Inferior parietal cortex (tissue), 1 donor: ENCODE results near the gene HOXB1.
"Not testable (repeated sequence)": the region's sequence is repeated elsewhere in the genome, so short reads cannot be mapped to it uniquely, and the experiment has no call there.

ENCODE experiments used
- DNase-seq: peaks from one replicate; pipeline ENCODE4 v3.0.0-alpha.2; 2016; ENCODE audit errors: extremely low spot score

The HOXB1 gene

DNA sequence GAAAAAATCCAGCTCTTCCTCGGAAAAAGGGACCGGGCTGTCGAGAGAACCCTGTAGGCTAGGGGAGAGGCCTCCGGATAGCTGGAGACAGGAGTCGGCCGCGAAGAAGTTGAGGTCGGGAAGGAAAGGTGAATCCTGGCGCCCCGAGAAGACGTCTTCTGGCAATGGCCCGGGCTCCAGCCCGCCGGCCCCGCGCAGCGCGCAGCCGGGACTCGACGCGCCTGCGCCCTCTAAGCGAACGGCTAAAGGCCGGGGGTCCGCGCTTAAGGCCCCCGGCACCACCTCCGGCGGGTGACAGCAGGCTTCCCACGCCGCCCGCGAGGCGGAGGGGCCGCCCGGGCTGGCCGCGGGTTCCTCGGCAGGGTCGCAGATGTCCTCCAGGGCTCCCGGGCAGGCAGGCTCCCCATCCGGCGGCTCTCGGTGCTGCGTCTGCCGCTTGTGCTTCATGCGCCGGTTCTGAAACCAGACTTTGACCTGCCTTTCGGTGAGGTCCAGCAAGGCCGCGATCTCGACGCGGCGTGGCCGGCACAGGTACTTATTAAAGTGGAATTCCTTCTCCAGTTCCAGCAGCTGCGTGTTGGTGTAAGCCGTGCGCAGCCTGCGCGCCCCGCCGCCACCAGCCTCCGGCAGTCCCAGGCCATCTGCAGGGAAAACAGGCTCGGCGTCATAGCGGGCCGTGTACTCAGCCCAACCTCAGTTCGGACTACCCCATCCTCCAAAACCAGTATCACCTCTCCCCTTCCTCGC lies 12.5 kb upstream of the HOXB1 start:
- DNase-seq = no peak

DNA sequence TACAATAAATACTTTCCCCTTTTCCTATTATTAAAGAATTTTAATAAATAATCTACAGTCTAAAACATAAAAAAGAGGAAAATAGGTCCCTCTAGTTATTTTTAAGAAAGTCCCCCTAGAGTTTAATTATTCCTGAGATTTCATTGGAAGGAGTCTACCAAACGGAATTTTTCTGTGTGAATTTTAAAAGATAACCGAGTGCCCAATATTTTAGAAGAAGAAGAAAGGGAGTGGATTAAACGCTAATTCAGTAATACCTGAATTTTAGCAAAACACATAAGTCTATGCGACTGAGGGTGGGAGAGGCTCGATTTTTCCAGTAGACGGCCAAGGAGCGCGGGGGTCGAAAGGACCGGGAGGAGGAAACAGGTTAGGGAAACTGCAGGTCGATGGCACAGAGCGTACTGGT lies 11.9 kb upstream of the HOXB1 start:
- no peak for DNase-seq

DNA sequence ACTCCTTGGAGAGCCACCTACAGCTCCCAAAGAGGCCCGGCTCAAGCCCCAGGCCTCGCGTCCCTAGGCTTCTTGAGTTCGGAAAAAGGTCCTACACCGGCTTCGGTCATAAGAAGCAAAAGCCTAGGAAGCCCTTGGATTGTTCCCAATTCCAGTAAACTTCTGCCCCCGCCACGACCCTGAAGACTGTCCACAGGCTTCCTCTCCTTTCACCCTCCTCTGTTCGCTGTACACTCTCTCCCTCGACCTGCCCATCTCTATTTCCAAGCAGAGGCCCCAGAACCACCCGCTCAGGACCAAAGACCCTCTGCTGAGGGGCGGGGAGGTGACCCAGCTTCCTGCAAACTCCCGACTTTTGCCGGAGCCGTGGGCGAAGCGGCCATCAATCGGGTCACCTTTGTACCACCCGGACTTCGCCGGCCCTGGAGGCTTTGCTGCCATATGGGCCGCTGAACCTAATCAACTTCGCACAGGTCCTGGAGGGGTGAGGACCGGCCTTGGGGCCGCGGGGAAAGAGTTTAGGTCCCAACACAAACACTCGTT lies 11.4 kb upstream of the HOXB1 start:
- no peak for DNase-seq

DNA sequence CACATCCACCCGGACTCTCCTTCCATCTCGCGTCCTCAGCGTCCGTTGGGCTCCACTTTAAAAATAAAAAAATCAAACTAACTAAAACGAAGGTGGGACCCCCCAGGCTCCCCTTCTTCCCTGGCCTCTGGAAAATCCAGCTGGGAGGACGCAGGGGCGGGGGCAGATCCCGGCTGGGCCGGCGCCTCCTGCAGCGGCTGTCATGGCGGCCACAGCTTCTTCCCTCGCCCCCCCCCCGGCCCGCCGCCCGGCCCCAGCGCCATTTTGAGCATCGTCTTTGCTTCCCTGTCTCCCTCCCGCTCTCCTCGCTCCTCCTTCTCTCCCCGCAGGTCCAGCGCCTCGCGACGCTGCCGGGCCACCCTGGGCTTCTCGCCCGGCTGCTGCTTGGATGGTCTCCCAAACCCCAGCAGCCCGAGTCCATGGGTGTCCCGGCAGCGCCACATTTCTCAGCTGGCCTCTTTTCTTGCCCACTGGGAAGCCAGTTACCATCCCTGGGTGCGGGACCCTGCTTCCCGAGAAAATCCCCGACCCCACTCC lies 10.8 kb upstream of the HOXB1 start:
- no peak for DNase-seq

DNA sequence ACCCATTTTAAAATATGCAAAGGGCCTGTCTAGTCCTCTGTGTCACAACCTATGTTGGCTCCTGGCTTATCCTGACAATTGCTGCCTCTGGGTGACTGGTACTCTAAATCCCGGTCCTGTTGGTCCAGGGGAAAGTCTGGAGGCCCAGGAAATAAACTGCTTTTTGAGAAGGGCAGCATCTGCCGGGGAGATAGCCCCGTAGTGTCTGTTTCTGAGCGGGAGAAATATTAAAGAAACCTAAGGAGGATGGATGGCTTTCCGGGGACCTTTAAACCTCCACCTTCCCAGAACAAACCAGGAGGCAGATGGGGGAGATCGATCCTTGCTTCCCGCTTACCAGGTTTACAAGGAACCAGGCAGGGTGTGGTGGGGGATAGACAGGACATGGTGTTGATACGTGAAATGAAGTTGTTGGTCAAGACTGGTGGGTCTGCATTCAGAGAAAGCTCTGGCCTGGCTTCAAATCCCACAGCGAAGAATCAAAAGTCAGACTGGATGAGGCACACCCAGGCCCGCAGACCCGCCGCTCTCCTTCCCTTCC lies 10.3 kb upstream of the HOXB1 start:
- no peak for DNase-seq

DNA sequence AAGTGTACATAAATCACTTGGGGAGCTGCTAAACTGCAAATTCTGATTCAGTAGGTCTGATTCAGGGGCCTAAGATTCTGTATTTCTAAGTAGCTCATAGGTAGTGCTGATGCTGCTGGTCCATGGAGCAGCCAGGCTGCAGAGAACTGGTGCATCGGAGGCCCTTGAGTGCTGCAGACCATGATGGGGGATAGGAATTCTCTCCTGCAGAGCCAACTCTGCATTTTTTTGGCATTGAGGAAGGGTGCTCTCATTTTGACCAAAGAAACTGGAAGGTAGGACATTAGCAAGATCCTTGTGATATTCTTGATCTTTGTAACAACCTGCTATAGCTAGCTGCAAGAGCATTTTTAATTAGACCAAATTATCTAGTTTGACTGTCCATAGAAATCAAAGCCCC lies 9.4 kb upstream of the HOXB1 start:
- DNase-seq = no peak

DNA sequence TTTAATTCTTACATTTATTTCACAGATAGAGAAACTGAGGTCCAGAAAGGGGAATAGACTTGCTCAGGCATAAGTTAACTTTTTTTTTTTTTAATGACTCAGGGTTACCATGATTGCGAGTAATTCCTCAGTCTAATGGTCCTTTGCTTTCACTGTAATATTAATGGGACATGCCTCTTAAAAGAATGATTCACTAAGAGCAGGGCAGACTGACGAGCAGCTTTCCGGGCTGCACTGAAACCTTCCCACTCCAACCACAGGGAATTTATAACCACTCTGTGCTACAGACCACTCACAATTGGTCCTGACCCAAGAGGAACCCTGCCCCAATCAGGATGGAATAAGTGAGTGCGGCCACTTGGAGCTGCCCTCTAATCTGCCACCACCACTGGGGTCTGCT lies 8.4 kb upstream of the HOXB1 start:
- DNase-seq = no peak

DNA sequence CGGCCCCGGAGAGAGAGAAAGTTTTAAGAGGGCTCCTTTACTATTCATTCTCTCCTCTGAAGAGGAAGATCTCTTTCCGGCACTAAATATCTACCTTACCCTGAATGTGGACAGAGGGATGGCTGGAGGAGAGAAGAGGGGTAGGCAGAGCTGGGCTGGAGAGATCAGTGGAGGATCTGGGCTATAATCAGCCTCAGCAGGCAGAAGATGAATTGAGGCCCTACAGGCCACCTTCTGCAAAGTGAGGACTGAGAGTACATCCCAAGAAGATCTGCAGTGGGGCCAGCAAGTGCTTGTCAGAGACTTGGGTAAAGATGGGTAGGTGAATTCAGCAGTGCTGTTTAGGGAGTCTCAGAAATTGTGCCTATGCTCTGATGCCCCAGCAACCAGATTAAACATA lies 6.5 kb upstream of the HOXB1 start:
- DNase-seq = no peak

DNA sequence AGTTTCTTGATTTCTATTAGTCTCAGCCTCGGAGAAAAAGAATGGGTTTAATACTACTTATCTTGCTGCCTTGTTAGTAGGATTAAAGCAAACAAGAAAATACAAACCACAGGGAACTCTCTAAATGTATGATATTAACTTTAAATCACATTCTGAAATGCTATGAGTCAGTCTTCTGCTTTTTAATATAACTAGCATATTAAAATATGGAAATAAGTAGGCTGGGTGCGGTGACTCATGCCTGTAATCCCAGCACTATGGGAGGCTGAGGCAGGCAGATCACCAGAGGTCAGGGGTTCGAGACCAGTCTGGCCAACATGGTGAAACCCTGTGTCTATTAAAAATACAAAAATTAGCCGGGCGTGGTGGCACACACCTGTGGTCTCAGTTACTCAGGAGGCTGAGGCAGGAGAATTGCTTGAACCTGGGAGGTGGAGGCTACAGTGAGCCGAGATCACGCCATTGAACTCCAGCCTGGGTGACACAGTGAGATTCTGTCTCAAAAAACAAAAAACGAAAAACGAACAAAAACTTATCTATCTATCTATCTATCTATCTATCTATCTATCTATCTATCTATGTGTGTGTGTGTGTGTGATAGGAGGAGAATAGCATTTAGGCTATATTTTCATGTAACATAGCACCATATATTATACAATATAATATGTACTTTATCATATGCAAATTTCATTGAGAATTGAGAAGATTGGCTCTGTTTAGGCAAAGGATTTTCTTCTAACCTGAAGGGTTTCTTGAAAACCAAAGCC lies 5.2 kb upstream of the HOXB1 start:
- DNase-seq = not testable (repeated sequence)

DNA sequence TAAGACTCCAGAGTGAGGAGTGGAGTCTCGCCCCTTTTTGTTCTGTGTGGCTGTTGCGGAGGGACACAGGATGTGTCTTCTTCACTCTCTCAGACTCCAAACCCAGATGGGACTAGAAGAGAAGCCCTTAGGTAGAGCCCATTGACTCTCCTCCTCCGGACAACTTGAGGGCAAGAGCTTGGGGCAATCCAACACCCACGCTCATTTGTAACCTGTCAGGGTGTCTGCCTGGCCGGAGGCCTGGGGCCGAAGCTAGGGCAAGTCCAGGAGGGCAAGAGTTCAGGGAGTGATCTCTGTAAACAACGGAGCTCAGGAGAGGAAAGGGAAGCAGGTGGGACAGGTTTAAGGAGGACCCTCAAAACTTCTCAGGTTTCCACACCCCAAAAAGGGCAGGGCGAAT lies 1.4 kb upstream of the HOXB1 start:
- no peak for DNase-seq

DNA sequence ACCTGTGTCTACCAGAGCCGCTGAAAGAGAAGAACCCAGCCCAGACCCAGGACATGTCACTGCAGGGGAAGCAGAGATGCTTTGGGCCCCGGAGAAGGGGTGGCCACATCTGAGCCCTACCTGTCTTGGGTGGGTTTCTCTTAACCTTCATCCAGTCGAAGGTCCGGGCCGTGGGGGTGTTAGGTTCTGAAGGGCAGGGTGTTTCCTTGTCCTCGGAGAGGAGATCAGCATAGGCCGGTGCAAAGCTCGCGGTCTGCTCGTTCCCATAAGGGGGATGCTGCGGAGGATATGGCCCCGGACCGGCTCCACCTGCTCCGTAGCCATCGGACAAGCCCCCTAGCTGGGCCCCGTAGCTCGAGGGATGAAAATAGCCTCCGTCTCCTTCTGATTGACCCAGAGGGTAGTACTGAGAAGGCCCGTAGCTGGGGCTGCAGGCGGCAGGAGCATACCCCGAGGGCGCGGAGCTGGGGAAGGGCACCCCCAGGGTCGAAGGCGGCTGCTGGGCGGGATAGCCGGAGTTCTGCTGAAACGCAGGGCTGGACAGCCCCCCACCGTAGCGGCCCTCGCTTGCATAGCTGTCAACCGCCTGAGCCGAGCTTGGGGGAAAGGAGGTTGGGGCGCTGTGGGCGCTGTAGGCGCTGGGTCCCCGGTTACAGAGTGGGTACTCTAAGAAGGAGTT lies 464 bp downstream of the HOXB1 start:
- no peak for DNase-seq

DNA sequence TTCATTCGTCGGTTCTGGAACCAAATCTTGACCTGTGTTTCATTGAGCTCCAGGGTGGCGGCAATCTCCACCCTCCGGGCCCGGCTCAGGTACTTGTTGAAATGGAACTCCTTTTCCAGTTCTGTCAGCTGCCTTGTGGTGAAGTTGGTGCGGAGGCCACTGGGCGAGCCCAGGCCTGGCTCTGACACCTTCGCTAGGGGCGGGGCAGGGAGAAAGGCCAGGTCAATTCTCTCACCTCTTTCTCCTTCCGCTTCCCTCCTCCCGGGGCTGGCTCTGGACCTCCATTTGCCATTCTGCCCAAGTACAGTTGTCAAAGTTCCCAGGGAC lies 1.2 kb downstream of the HOXB1 start:
- DNase-seq = no peak

DNA sequence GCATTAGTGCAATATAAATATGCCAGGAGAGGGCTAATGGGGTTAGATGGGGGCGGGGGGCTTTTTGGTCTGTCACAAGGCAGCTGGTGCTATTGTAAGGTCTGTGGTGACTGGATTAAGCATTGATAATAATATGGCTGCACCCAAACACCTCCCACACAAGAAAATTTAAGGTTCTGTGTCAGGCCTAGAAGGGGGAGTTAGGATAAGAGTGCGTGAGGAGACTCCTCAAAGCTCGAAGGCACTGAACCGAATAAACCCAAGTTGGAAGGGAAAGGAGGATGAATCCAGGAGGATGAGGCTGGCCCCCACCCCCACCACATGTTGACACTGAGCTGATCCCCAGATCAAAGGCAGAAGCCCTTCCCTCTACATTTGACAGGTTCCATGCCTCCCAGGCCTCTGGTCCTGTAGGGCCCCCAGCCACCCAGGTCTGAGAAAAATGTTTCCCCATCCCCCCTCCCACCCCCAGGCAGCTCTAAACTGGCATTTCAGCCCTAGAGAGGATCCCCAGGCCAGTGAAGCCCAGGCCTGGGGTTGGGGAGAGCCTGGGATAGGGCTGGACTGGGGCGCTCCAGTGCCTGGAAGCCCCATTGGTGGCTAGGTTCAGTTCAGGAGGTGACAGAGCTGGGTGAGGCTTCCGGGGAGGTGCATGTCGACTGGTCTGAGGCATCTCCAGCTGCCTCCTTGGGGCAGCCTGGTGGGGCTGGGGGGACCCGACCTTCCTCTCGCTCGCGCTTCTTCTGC lies 1.7 kb downstream of the HOXB1 start:
- no peak for DNase-seq

DNA sequence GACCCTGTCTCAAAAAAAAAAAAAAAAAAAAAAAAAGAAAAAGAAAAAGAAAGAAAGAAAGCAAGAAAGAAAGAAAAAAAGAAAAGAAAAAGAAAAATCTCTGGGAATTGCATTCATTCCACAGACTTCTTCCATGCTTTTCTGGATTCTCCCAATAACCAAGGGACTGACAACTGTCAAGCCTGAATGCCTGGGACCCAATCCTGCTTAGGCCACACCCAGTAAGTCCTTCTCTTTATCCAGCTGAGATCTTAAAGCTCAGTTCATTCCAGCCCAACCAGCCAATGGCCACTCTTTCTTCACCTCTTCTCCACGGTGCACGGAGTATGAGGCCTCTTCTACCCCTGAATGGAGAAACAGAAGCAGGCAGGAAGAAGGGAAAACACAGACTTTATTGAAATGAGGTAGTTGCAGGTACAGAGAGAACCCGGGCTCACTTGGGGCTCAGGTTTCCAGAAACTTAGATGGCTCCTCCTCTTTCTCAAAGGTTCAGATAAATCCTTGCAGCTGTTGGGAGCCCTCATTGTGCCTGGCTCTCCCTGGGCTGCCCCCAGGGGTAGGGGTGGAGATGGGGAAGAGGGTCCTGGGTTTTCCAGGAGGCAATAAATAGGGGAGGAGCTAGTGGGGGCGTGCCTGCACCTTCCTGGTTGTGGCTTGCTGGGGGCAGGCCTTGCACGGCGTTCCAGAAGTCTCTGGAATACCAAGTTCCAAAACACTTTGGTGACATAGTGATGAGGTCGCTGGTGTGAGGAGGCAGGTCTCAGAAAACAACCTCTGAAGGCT lies 2.5 kb downstream of the HOXB1 start:
- DNase-seq = no peak

DNA sequence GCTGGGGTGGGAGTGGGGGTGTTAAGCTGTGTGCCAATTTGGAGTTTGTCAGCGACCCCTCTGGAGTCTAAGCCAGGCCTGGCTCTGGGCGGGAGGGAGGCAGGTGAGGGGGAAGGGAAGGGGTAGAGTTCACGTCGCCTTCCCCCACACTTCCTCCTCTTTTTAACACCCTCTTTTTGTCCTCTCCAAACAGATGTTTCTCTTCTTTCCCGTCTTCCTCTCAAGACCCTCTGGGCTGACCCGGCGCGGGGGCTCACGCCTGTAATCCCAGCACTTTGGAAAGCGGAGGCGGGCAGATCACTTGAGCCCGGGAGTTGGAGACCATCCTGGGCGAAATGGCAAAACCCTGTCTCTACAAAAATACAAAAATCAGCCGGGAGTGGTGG lies 3.3 kb downstream of the HOXB1 start:
- DNase-seq = no peak

DNA sequence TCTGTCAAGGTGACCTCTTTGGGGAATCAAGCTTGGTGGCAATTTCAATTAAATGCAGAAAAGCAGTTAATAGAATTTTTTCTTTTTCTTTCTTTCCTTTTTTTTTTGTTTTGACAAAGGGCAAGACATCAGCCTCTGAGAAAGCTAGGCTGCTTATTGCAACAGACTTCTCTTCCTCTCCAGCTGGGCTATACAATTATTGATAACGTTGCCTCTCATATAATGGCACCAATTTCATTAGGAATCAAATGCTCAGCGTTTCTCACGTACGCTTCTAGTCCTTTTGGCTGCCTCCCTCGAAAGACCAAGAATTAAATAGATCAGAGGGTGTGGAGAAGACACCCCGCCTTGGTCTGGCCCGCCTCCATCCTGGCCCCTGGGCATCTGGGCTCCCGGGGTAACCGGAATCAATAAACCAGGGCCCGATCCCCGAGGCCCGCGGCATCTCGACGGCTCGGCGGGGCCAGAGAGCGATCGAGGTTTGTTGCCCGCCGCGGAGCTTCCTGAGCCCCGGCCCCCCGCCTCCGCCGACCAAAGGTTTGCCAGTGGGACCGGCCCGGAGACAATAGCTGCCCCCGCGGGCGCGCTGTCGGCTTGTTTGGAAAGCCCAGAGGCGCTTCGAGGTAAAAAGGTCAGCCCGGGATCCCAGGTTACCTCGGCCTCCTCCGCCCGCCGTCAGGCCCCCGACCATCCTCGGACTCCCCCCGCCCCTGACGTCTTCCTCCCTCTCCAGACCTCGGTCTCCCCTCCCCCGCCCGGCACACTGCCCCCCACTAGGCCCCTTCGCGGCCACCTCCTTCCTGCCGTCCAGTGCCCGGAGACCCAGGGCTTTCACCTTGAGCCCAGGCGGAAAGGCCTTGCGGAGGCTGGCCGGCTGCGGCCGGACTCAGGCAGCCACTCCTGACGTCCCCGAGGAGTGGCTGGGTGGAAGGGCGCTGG lies 3.9 kb downstream of the HOXB1 start:
- no peak for DNase-seq

DNA sequence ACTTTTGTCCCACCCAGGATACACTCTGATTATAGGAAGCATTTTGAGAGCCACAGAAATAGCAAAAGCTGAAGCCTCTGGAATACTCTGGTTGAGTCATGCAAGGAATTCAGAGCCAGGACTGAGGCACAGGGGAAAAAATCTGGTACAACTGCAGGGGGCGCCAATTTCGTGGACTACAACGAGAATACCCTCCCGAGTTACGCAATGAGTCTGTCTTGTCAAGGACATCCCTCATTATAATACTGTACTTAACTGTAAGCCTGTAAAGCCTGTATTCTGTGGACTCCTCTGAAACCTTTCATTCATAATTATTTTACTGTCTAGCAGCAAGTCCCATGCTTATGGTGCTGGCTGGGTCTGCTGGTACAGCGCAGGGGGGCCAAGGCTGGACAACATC lies 7.8 kb downstream of the HOXB1 start:
- no peak for DNase-seq

DNA sequence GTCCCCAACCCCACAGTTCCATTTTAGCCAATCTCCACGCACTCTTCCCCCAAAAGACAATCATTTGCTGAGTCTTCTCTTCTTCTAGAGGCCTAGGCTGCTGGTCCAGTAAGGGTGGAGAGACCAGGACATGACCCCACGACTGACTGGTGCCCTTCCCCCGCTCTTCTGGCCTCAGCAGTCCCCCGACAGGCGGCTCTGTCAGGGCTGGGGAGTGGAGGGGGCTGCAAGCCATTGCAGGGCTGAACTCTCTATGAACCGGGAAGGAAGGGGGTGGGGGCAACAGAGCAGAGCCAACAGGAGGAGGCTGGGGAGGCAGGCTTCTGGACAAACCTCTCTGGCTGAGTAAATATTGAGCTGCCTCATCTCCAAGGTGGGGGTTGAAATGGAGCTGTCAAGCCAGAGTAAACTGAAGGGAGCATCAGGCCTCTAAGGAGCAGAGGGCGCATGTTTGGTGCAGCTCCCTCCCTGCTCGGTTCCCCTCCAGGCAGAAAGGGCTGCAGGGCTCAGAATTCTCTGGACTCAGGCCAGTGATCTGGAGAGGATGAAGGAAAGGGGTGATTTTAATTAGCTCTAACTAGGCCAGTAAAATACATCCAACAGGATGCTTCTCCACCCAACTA lies 8.7 kb downstream of the HOXB1 start:
- DNase-seq = no peak

DNA sequence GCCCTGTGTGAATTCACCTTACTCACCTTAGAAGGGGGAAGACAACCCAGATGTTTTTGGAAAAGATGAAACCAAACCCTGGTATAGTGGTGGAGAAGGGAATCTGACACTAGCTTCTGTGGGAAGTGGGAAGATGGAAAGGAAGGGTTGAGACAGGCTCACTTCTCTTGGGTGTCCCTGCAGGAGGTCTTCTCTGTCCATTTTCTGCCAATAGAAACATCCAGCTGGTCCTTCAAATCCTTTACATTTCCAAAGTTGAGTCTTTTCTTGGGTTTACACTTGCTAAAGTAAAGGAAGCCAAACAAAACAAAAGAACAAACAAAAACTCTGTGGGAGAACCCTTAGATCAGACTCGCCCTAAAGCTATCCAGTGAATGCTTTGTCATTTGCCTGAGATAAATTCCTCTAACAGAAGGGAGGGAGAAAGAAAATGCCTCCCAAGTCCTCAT lies 10.2 kb downstream of the HOXB1 start:
- DNase-seq = no peak
